DMS 273 treated with DMSO at 0.1 percent for 48 hours (cell line): ENCODE data around the gene PDLIM5.
"Not testable (repeated sequence)": the region's sequence is repeated elsewhere in the genome, so short reads cannot be mapped to it uniquely, and the experiment has no call there.

ENCODE experiments used
- DNase-seq: peaks from one replicate; lab custom pipeline; 2025; lab: John Stamatoyannopoulos, UW

The PDLIM5 gene

DNA sequence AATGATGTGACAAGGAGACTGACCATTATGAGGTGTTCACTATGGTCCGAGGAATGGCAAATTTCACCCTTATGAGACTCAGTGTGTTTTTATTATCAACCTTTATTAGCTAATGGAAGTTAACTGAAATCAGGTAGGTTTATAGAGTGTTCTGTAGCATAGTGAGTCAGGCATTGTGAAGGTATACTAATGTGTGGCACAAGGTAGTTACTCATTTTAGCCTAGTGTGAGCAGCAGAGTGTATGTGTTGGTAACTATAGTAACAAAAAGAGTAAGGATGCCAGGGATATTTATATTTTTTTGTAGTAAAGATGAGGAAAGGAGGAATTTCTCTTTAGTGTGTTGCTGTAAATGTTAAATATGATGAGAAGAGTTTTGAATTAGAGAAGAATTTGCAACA lies 12.0 kb downstream of the PDLIM5 start:
- no peak for DNase-seq

DNA sequence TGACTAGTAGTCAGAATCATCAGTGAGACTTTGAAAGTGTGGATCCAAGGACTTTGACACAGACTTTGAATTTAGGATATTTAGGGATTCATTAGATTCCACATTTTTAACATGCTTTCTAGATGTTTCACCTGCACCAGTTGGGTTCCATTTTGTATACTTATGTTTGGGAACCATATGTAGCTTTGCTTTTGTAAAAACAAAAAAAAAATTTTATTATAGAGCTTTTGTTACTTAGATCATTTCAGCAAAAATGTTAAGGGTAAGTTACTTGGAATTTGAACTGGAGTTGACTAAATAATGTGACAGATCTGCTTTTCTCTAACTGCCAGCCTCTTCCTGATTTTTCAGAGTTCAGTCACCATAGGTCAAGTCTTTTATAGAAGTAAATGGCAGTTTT lies 14.6 kb downstream of the PDLIM5 start:
- no peak for DNase-seq

DNA sequence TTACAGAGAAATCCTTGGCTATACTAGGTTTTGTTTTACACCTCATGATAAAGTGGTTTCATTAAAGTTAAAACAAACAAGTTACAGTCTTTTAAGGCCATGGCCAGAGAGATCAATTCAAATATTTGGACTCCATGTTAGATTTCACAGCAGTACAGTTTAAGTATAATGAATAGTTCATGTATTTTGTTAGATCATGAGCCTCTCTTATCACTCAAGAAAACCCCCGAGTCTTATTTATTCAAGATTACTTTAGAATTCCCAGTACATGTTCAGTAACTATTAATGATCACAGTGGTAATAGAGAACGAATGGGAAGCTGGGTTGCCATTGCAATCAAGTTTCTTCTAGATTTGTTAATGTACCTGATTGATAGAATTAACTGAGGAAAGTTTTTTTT lies 15.2 kb downstream of the PDLIM5 start:
- no peak for DNase-seq

DNA sequence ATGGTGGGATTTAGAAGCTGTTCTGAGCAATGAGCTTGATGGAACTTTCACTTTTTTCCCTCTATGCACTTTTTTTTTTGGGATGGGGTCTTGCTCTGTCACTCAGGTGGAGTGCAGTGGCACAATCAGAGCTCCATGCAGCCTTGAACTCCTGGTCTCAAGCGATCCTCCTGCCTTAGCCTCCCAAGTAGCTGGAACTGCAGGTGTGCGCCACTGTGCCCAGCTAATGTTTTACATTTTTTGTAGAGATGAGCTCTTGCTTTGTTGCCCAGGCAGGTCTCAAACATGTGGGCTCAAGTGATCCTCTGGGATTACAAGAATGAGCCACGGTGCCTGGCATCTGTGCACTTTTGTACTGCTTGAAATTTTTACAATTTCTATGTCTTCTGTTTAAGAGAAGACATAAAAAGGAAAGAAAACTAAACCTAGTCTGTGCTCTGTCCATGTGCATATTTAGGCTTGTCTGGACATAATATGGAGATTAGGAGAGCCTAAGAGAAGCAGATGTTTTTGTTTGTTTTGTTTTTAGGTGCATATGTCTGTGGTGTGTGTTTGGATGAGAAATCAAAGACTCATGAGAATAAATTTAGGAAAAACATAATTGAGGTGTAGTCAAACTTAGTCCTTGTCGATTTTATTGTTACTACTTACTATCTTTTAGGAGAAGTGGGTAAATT lies 16.5 kb downstream of the PDLIM5 start:
- no peak for DNase-seq

DNA sequence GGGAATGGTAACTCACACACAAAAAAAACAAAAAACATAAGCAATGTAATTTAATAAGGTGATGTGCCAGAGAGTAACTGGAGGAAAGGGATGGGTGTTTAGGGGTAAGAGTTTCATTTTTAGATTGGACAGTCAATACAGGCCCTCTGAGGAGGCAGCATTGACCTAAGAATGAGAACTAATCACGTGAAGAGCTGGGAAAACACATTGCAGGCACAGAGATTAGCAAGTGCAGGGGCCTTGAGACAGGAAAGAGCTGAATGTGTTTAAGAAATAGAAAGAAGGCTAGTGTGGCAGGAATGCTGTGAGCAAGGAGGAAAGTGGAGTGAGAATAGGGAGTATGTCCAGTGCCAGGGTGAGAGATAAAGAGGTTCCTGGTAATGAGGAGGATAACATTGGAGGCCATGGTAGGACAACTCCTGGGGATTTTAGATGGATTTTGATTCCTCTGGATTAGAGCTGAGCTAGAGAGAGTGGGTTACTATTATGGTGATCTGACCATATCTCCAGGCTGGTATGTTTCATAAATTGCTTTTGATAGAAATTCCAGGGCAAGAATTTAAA lies 17.6 kb downstream of the PDLIM5 start:
- DNase-seq, result no peak

DNA sequence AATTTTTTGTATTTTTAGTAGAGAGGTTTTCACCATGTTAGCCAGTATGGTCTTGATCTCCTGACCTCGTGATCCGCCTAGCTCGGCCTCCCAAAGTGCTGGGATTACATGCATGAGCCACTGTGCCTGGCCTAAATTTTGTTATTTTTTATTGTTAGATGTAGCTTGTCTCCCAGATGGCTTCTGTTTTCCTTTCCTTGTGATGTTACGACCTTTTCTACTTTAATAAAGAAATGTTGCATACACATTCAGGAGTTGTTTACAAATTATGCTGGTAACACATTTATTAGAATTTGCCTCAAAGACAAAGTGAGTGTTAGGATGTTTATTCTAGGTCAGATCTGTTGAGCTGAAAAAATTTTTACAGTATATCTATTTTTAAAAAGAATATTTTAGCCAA lies 18.4 kb downstream of the PDLIM5 start:
- DNase-seq, result no peak

DNA sequence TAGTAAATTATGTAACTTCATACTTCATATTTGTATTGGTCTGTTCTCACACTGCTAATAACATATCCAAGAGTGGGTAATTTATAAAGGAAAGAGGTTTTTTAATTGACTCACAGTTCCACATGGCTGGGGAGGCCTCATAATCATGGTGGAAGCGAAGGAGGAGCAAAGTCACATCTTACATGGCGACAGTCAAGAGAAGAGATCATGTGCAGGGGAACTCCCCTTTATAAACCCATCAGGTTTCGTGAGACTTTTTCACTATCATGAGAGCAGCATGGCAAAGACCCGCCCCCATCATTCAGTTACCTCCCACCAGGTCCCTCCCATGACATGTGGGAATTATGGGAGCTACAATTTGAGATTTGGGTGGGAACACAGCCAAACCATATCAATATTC lies 19.0 kb downstream of the PDLIM5 start:
- not testable (repeated sequence) for DNase-seq

DNA sequence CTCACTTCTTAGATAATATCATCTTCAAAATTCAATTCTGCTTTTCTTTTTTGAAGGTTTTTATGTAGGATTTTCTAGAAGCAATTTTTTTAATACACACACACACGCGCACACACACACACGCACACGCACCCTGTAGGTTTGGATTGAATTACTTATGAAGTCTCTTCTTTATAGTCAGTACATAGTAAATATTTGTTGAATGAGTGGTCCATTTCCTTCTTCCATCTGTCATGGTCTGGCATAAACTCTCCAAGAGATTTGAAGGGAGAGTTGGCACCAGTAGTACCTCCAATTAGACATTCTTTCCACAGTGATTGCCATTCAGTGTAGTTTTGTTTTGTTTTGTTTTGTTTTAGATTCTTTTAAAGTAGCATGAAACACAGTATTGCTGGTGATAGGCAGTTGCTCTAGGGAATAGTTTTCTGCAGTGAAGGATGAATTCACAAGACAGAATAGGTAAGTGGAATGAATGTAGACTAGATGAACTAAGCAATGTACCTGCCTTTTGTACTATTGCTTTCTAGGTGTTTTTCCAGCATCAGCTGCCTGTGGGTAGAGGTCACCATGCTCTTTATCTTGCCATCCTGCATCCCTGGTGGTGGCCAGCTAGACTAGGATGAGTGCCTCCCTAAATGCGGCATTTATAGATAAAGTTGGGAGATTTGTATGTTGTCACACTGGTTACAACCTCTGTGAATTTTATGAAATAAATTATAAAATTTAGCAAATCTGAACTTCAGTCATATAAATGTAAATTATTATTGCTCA lies 20.5 kb downstream of the PDLIM5 start:
- DNase-seq, result peak; percentile 57

DNA sequence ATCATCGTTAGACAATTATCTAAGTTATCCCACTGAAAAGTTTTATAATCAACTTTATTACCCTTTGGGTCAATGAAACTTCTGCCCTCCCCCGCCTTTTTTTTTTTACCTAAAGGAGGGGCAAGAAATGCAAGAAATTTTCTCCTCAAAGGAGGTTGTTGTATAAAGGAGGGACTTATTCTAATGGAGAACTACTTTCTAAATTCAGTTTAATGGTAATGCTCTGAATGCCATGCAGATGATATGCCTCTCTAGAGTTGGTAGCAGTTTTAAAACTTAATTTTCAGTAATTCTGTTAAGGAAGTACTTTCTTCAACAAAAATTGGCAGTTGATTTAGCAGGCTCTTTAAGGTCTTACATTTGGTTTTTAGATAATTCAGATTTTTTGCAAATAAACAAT lies 23.3 kb downstream of the PDLIM5 start:
- no peak for DNase-seq

DNA sequence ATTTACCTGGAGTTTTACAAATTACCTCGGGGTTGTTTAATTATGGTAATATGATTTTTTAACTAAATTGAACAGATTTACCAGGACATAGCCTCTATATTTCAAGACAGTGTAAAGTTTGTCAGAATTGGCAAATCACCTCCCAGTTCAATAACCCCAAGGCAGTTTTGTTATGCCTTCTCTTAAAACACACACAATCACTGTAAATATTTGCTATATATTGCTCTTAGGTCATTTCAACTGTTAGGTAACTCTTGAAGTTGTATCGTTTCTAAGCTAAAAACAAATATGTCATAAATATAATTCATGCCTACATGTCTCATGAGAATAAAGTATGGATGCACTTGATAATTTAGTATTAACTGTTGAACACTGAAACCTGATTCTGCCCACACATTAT lies 24.1 kb downstream of the PDLIM5 start:
- DNase-seq, result no peak

DNA sequence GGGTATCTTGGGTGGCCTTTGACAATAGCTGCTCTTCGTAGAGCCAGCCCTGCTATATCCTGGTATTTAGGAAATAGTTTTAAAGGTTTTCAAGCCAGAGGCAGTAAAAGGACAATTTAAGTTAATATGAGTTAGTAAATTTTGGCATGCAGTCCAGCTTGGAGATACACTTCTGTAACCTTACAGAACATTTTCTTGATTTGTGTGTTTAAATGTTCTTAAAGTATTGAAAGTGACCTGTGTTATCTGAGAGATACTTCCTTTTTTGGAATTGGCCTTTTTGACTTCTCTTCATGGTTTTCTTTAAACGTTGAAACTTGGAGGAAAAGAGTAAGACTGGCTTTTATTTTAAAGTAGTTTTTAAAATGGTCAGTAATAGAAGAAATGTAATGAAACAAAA lies 25.5 kb downstream of the PDLIM5 start:
- DNase-seq, result no peak

DNA sequence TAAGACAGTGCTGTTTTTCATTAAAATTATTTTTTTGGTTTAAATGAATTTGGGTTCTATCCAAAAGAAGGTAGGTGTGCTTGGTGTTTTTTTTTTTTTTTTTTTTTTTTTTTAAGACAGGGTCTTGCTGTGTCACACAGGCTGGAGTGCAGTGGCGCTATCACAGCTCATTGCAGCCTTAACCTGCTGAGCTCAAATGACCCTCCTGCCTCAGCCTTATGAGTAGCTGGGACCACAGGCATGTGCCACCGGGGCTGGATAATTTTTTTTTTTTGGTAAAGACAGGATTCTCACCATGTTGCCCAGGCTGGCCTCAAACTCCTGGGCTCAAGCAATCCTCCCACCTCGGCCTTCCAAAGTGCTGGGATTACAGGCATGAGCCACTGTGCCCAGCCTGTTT lies 27.1 kb downstream of the PDLIM5 start:
- DNase-seq, result not testable (repeated sequence)

DNA sequence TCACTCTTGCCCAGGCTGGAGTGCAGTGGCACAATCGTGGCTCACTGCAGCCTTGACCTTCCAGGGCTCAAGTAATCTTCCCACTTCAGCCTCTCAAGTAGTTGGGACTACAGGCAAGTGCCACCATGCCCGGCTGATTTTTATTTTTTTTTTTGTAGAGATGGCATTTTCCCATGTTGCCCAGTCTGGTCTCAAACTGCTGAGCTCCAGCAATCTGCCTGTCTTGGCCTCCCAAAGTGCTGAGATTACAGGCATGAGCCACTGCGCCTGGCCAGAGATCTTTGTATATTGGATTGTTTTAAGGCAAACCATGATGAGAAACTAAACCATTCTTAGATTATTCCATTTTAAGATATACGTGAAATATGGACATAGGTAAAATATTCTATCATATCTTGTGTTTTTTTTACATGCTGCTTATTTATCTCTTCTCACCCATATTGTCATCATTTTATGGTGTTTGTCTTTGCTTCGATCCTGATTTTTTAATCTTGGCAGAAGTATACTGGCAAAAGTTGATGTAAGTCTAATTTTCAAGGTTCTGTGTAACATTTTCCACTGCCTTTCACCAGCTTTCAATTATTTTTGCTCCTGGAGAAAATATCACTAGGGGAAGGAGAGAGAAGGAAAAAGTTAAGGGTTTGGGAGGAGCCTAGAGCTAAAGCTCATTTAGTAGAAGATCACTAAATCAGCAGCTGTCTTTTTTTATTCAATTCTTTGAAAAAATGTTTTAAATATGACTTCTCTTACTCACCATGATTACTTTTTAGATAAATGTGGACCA lies 27.8 kb downstream of the PDLIM5 start:
- DNase-seq, result no peak

DNA sequence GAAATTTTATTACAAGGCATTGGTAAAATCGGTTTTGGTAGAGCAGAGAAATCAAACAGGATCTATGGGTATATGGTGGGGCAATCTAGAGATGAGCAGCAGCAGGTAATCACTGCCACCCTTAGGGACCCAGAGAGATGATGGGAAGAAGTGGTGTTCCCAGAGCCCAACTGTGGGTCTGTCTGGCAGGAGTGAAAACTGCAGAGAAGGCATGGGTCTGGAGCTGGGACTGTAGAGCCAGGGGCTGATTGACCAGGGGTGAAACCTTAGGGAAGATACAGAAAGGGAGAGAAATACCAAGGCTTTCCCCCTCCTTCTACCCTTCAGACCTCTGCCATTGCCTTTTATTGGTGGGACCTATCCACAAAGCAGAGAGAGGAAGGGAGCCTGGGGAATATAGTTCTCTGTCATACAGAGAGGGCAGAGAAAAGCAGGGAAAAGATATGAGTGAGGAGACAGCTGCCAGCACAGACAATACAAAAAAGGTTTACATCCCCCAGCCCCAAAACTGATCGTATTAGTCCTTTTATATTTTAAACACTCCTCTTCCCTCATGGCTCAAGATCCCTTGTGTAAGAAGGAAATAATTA lies 28.7 kb downstream of the PDLIM5 start:
- no peak for DNase-seq

DNA sequence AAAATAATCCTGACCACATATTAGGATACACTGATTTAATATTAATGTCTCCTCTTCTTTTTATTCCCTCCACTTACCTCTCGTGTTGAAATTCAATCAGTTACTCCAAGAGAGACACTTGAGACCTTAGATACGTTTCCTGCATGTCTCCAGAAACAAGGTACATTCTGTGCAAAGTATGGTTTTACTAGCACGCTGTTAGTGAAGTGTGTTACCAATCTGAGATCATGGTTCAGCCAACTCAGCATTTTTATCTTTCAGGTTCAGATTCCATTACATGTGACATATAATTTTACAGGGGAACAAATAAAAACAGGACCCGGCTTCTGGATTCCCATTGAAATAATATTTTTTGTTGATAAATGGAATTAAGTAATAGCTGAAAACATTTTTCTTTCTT lies 32.2 kb downstream of the PDLIM5 start:
- DNase-seq, result no peak

DNA sequence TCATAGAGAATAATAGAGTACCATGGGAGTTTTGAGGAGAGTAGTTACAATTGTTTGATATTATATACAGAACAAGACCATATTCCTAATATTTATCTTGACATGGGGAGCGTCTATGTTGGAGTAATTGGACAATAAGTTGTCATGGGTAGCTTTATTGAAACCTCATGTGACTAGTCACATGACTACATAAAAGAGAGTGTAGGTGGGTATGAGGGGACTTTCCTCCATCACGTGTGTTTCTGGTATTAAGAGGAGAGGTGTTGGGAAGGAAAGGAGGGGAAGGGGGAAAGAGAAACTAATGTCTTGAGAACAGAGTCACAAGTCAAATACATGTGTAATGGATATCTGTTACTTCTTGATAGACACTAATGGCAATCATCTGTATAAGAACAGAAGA lies 33.1 kb downstream of the PDLIM5 start:
- DNase-seq, result no peak

DNA sequence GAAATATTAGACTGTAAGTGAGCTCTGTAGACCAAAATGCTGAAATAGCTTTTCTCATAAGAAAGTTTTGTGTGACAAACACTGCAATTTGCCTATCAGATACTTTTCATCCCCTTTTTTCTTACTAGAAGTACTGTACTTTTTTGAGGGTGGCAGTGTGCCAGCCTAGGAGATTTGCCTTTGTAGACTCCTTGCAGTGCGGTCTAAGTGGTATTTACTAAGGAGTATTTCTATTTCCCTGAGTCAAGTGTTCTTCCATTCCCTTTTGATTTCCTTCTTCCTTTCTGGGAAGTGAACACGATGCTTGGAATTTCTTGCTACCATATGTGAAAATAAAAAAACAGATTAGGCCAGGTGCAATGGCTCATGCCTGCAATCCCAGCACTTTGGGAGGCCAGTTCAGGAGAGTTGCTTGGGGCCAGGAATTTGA lies 34.6 kb downstream of the PDLIM5 start:
- no peak for DNase-seq

DNA sequence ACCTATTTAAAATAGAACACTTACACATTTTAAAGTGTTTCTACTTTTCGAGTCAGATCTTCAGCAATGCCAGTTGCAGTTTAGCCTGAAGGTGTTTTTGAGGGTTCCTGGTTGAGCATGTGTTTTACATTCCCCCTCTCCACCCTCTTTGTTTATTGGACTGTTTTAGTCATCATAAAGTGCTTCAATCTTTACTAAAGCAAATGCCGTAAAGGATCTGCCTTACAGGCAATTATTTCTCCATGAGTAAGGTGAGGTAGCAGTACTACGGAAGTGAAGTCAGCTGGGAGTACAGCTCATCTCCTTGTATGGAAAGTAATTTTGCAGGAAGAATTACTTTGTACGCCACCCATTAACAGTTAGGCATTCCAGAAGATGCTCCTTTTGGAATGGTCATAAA lies 36.9 kb downstream of the PDLIM5 start:
- no peak for DNase-seq

DNA sequence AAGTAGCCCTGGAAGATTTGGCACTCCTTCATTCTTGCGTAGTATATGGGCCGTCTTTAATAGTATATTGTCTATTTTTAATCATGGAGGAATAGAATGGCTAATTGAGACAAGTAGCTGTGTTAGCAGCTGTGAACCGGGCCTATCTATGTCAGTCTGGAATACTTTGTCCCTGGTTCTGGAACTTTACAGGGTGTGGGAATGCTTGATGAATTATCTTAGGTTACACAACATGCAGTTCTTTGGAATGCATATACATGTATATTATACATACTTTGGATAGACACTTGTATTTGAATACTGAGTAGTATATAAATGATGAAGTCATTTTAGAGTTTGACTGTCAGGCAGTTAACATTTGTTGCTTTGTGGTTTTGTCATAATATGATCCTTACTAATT lies 37.4 kb downstream of the PDLIM5 start:
- no peak for DNase-seq

DNA sequence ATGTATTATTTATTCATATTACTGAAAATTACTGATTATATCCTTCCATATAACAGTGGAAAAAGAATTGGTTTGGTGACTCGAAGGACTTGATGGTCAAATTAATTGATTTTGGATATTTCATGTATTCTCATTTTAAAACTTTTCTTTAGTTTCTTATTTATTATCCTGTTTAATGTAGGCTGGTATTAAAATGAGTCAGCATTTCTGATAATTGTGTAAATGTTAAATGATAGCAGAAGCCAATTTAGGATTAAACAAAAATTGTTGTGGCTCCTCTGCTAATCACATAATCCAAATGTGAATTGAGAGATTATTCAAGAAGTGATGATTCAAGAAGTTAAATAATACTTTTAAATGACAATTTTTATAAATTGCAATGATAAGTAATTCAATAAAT lies 38.7 kb downstream of the PDLIM5 start:
- no peak for DNase-seq

DNA sequence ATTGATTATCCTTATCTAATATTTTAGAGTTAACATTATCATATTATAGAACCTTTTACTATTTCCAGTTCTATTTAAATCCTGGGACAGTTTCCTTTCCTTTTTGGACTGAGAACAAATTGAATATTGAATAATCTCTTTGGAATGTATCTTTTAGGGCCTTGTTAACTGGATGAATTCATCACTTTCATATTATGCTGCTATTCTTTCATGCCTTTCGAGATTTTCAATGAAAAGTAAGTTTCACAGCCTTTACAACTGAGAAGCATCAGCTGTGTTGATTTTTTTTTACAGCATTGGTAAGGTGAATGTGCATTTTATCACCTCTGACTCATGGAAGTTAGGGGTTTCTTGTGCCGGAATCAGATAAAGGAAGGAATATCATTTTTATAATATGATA lies 39.6 kb downstream of the PDLIM5 start:
- DNase-seq, result no peak

DNA sequence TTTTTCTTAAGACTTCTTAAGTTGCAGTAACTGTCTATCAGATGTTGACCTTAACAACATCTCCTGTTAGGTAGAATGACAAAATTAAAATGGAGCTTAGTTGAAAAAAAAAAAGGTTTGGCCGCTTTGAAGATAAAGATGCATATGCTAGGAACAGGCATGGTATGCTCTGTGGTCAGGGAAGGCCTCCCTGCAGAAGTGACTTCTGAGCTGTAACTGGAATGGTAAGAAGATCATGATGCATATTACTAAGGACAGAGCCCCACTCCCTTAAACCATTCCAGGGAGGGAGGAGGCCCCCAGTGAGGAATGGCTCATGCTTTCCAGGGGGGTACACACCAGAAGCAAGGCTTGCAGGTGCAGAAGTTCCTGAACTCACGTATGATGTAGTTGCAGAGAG lies 43.7 kb downstream of the PDLIM5 start:
- no peak for DNase-seq
